HEK293 (cell line): ENCODE data around the gene CCDC187.

ENCODE experiments used
- ATF2 ChIP-seq: fragments of 450-650 bp; formaldehyde crosslinking; IDR thresholded peaks from 2 replicates; pipeline ENCODE4 v1.5.1; 2016; ENCODE audit warnings: missing biosample characterization, missing genetic modification characterization, low read depth
- CTCF ChIP-seq: fragments of 450-650 bp; formaldehyde crosslinking; IDR thresholded peaks from 2 replicates; pipeline ENCODE4 v1.5.1; 2016; ENCODE audit warnings: missing biosample characterization, missing genetic modification characterization
- GLIS2 ChIP-seq: fragments of 450-650 bp; formaldehyde crosslinking; IDR thresholded peaks from 2 replicates; pipeline ENCODE4 v1.5.1; 2016; ENCODE audit warnings: missing biosample characterization, missing genetic modification characterization
- YY1 ChIP-seq: fragments of 450-650 bp; formaldehyde crosslinking; IDR thresholded peaks from 2 replicates; pipeline ENCODE4 v1.5.1; 2018; ENCODE audit warnings: missing biosample characterization, missing genetic modification characterization
- ZBTB1 ChIP-seq: fragments of 450-650 bp; formaldehyde crosslinking; IDR thresholded peaks from 2 replicates; pipeline ENCODE4 v1.5.1; 2016; ENCODE audit warnings: missing biosample characterization, missing genetic modification characterization
- ZNF23 ChIP-seq: fragments of 450-650 bp; formaldehyde crosslinking; IDR thresholded peaks from 2 replicates; pipeline ENCODE4 v1.5.1; 2016; ENCODE audit warnings: missing biosample characterization, missing genetic modification characterization, borderline replicate concordance
- ZNF362 ChIP-seq: fragments of 450-650 bp; formaldehyde crosslinking; IDR thresholded peaks from 2 replicates; pipeline ENCODE4 v1.5.1; 2016; ENCODE audit warnings: missing biosample characterization, missing genetic modification characterization
- ZNF664 ChIP-seq: fragments of 450-650 bp; formaldehyde crosslinking; IDR thresholded peaks from 2 replicates; pipeline ENCODE4 v1.5.1; 2016; ENCODE audit warnings: missing biosample characterization, missing genetic modification characterization

- TF ChIP-seq GLIS2 (tag by site-specific recombination) (no peak), ATF2 (tag by site-specific recombination) (no peak), CTCF (no peak), ZBTB1 (tag by site-specific recombination) (no peak), ZNF664 (tag by site-specific recombination) (no peak), ZNF362 (tag by site-specific recombination) (no peak), YY1 (no peak), ZNF23 (tag by site-specific recombination) (no peak)
Observed at GRCh38 chr9:136211006-136211405, 92.9 kb downstream of the CCDC187 start.
